ENCODE data around the gene NISCH. TPM values are rescaled to one million over a fixed set of nuclear protein-coding genes. Genes with fewer than 3 reads are reported as not detected.

The NISCH gene
- total and polyA plus RNA-seq, 2 donors (not counting 3 experiments of a cell fraction or from before 2014, with no cell fraction given) = 156 to 178 TPM

GRCh38 chr3:52488746-52489145 lies 33.3 kb downstream of the NISCH start:
- FAIRE-seq (no peak), DNase-seq (ENCODE audit: low read depth, low spot score) (no peak)
- H3K9ac ChIP-seq (replicated peaks; ENCODE audit: extremely low read depth, insufficient read depth, low read length) = no peak overlapping the region
- no peaks in the 10 kb centered on the region for H3K9me3 ChIP-seq (replicated peaks; ENCODE audit: control insufficient read depth, insufficient read depth, low read length)
- H3K27me3 ChIP-seq (ENCODE audit: control insufficient read depth in 2 of 2, insufficient read depth in 2 of 2, low read length in 2 of 2) = no peaks in the 10 kb centered on the region
- ChIA-PET CTCF (interaction anchor here (0.8 to 4.9 kb wide), 2 partner anchors 18 to 32 kb away, joined by 3 to 29 read pairs; no protein-coding TSS in a partner anchor), POLR2A (no interaction called here)
- H3K27ac ChIP-seq (ENCODE audit: insufficient read depth, low read depth, low read length) = no peak overlapping the region
- intact Hi-C loops (cut with micrococcal nuclease) = no loop called here
- H3K9me1 ChIP-seq (replicated peaks; ENCODE audit: control insufficient read depth, extremely low read depth, insufficient read depth, low read length) = no peaks in the 10 kb centered on the region
- peaks cover 45% of the 10 kb centered on the region for H3K4me1 ChIP-seq (ENCODE audit: control insufficient read depth, extremely low read depth, insufficient read depth, low read length)
- H3K4me3 ChIP-seq (replicated peaks in 1 of 3; ENCODE audit: insufficient read depth in 1 of 3, low read depth in 1 of 3, low read length in 3 of 3) = no peak overlapping the region
- no peaks in the 10 kb centered on the region for H4K20me1 ChIP-seq (replicated peaks; ENCODE audit: control insufficient read depth, extremely low read depth, insufficient read depth, low read length)
- no peaks in the 10 kb centered on the region for H3K79me2 ChIP-seq (ENCODE audit: control insufficient read depth, insufficient read depth, low read length)
- peaks cover 6 to 63% of the 10 kb centered on the region in 2 experiments for H3K36me3 ChIP-seq (ENCODE audit: control insufficient read depth in 2 of 2, extremely low read depth in 1 of 2, insufficient read depth in 2 of 2, low read length in 2 of 2)
- dilution Hi-C loops (cut with MboI; ENCODE audit: extremely low pct_ligation_motif_present, low sequenced_read_pairs) = no loop called here
- H3K4me2 ChIP-seq (ENCODE audit: insufficient read depth, low read length) = no peak overlapping the region
- H2AFZ ChIP-seq (ENCODE audit: low read depth, low read length) = no peak overlapping the region
- BruUV-seq (replicated peaks) = no TSS peak
- TF ChIP-seq FOS (IDR thresholded peaks at IDR 0.05; ENCODE audit: borderline replicate concordance, insufficient read depth, low read length) (no peak), MAX (IDR thresholded peaks at IDR 0.05; ENCODE audit: insufficient read depth, insufficient read length) (no peak), EZH2 (IDR thresholded peaks at IDR 0.05; ENCODE audit: borderline replicate concordance, low read depth, low read length, severe bottlenecking) (no peak), POLR2AphosphoS5 (IDR thresholded peaks at IDR 0.05; ENCODE audit: insufficient read depth, low read depth, low read length) (no peak)

GRCh38 chr3:52489453-52489852 lies 34.0 kb downstream of the NISCH start:
- H4K20me1 ChIP-seq (replicated peaks; ENCODE audit: control insufficient read depth, extremely low read depth, insufficient read depth, low read length) = no peaks in the 10 kb centered on the region
- H2AFZ ChIP-seq (ENCODE audit: low read depth, low read length) = no peak overlapping the region
- no peak for DNase-seq (ENCODE audit: low read depth, low spot score)
- POLR2A ChIA-PET = no interaction called here
- intact Hi-C loops (cut with micrococcal nuclease) (no loop called here), dilution Hi-C loops (cut with MboI; ENCODE audit: extremely low pct_ligation_motif_present, low sequenced_read_pairs) (no loop called here)
- no TSS peak for BruUV-seq (replicated peaks)
- no peaks in the 10 kb centered on the region for H3K79me2 ChIP-seq (ENCODE audit: control insufficient read depth, insufficient read depth, low read length)
- H3K9me1 ChIP-seq (replicated peaks; ENCODE audit: control insufficient read depth, extremely low read depth, insufficient read depth, low read length) = no peaks in the 10 kb centered on the region
- no peaks in the 10 kb centered on the region for H3K27me3 ChIP-seq (ENCODE audit: control insufficient read depth in 2 of 2, insufficient read depth in 2 of 2, low read length in 2 of 2)
- FAIRE-seq = no peak
- H3K36me3 ChIP-seq (ENCODE audit: control insufficient read depth in 2 of 2, extremely low read depth in 1 of 2, insufficient read depth in 2 of 2, low read length in 2 of 2) = peaks cover 5 to 61% of the 10 kb centered on the region in 2 experiments
- H3K27ac ChIP-seq (ENCODE audit: insufficient read depth, low read depth, low read length) = peak overlapping the region; percentile 60
- no peak overlapping the region for H3K9ac ChIP-seq (replicated peaks; ENCODE audit: extremely low read depth, insufficient read depth, low read length)
- CTCF ChIA-PET = interaction anchor here (0.8 to 4.9 kb wide), 2 partner anchors 18 to 32 kb away, joined by 3 to 29 read pairs; no protein-coding TSS in a partner anchor
- TF ChIP-seq JUN (IDR thresholded peaks at IDR 0.05; ENCODE audit: borderline replicate concordance, insufficient read depth, insufficient read length, low read depth) (no peak), CTCF (IDR thresholded peaks at IDR 0.05; ENCODE audit: extremely low read depth in 1 of 2, insufficient read depth in 1 of 2, low read depth in 1 of 2, low read length in 2 of 2) (no peak), GATA2 (IDR thresholded peaks at IDR 0.05; ENCODE audit: insufficient read depth, insufficient read length, low read depth, low read length) (no peak), EZH2 (IDR thresholded peaks at IDR 0.05; ENCODE audit: borderline replicate concordance, low read depth, low read length, severe bottlenecking) (no peak), FOS (IDR thresholded peaks at IDR 0.05; ENCODE audit: borderline replicate concordance, insufficient read depth, low read length) (no peak), MAX (IDR thresholded peaks at IDR 0.05; ENCODE audit: insufficient read depth, insufficient read length) (no peak), POLR2AphosphoS5 (IDR thresholded peaks at IDR 0.05; ENCODE audit: insufficient read depth, low read depth, low read length) (no peak), MYC (IDR thresholded peaks at IDR 0.05; ENCODE audit: low read depth, low read length) (no peak), POLR2A (IDR thresholded peaks at IDR 0.05; ENCODE audit: low read depth, low read length) (no peak)
- no peaks in the 10 kb centered on the region for H3K9me3 ChIP-seq (replicated peaks; ENCODE audit: control insufficient read depth, insufficient read depth, low read length)
- peaks cover 52% of the 10 kb centered on the region for H3K4me1 ChIP-seq (ENCODE audit: control insufficient read depth, extremely low read depth, insufficient read depth, low read length)
- H3K4me2 ChIP-seq (ENCODE audit: insufficient read depth, low read length) = no peak overlapping the region
- H3K4me3 ChIP-seq (replicated peaks in 1 of 3; ENCODE audit: insufficient read depth in 1 of 3, low read depth in 1 of 3, low read length in 3 of 3) = no peak overlapping the region

Measured in endothelial cell of umbilical vein (primary cell).